D721Med (cell line): Measurements from ENCODE around the gene USP17L10.
"Not testable (repeated sequence)": the region's sequence is repeated elsewhere in the genome, so short reads cannot be mapped to it uniquely, and the experiment has no call there.

Source experiments
- DNase-seq: peaks from one replicate; pipeline ENCODE4 v3.0.0; 2011; ENCODE audit warnings: low spot score; ENCODE audit not compliant: insufficient read length
- FAIRE-seq: peaks from 2 replicates; lab custom pipeline; 2011; peaks lifted over from hg19 to GRCh38; lab: Jason Lieb, UNC

The USP17L10 gene

GRCh38 chr4:9210357-9210756 is at the start of gene USP17L10:
Gene USP17L10 (plus strand): TSS chr4:9210657. CDS start chr4:9210657, 0 bp downstream.
- DNase-seq, FAIRE-seq: not testable (repeated sequence)

GRCh38 chr4:9165990-9166389 is 44.5 kb upstream of the USP17L10 start:
- not testable (repeated sequence) for FAIRE-seq, DNase-seq

- not testable (repeated sequence) for FAIRE-seq, DNase-seq
Observed at GRCh38 chr4:9169791-9170459, 40.5 kb upstream of the USP17L10 start, which contains the start of gene FAM90A26. Gene FAM90A26 (plus strand): TSS chr4:9170409. CDS start chr4:9173173, 2,764 bp downstream.

GRCh38 chr4:9214701-9215100 is 4.2 kb downstream of the USP17L10 start:
- not testable (repeated sequence) for FAIRE-seq, DNase-seq

- DNase-seq, FAIRE-seq: not testable (repeated sequence)
Observed at GRCh38 chr4:9215105-9215504, 4.6 kb downstream of the USP17L10 start, which contains the start of gene USP17L11. Gene USP17L11 (plus strand): TSS chr4:9215405. CDS start chr4:9215405, 0 bp downstream.

GRCh38 chr4:9219852-9220251 is 9.4 kb downstream of the USP17L10 start, which contains the start of gene USP17L12:
Gene USP17L12 (plus strand): TSS chr4:9220152. CDS start chr4:9220152, 0 bp downstream.
- FAIRE-seq, DNase-seq: not testable (repeated sequence)

GRCh38 chr4:9224596-9224995 is 14.1 kb downstream of the USP17L10 start, which contains the start of gene USP17L13:
Gene USP17L13 (plus strand): TSS chr4:9224896. CDS start chr4:9224896, 0 bp downstream.
- not testable (repeated sequence) for DNase-seq, FAIRE-seq

- DNase-seq, FAIRE-seq: not testable (repeated sequence)
Observed at GRCh38 chr4:9230249-9230648, 19.8 kb downstream of the USP17L10 start.

- FAIRE-seq, DNase-seq: not testable (repeated sequence)
Observed at GRCh38 chr4:9234085-9234484, 23.6 kb downstream of the USP17L10 start, which contains the start of gene USP17L15. Gene USP17L15 (plus strand): TSS chr4:9234385. CDS start chr4:9234385, 0 bp downstream.

- FAIRE-seq, DNase-seq: not testable (repeated sequence)
Observed at GRCh38 chr4:9238461-9238860, 28.0 kb downstream of the USP17L10 start.

GRCh38 chr4:9243579-9243978 is 33.1 kb downstream of the USP17L10 start, which contains the start of gene USP17L17:
Gene USP17L17 (plus strand): TSS chr4:9243879. CDS start chr4:9243879, 0 bp downstream.
- DNase-seq, FAIRE-seq: not testable (repeated sequence)

- not testable (repeated sequence) for FAIRE-seq, DNase-seq
Observed at GRCh38 chr4:9247953-9248680, 37.7 kb downstream of the USP17L10 start, which contains the start of gene USP17L18. Gene USP17L18 (plus strand): TSS chr4:9248630. CDS start chr4:9248630, 0 bp downstream.

GRCh38 chr4:9253078-9253477 is 42.6 kb downstream of the USP17L10 start, which contains the start of gene USP17L19:
Gene USP17L19 (plus strand): TSS chr4:9253378. CDS start chr4:9253378, 0 bp downstream.
- FAIRE-seq, DNase-seq: not testable (repeated sequence)

GRCh38 chr4:9257824-9258223 is 47.4 kb downstream of the USP17L10 start, which contains the start of gene USP17L20:
Gene USP17L20 (plus strand): TSS chr4:9258124. CDS start chr4:9258124, 0 bp downstream.
- not testable (repeated sequence) for DNase-seq, FAIRE-seq
